OCI-LY7 (cell line): ENCODE measurements around the gene WTAP.

Source experiments
- CTCF ChIP-seq: fragments of 200-600 bp; sonication (generic); conservative IDR thresholded peaks from 2 replicates; pipeline ENCODE4 v1.5.1; 2014; ENCODE audit warnings: mild to moderate bottlenecking, antibody characterized with exemption, low read length, moderate library complexity, mixed read lengths
- EZH2phosphoT487 ChIP-seq: fragments of 200-600 bp; sonication (generic); IDR thresholded peaks from 2 replicates; pipeline ENCODE4 v1.6.1; 2018; ENCODE audit warnings: low read depth, borderline replicate concordance, mild to moderate bottlenecking, mixed run types, antibody characterized with exemption, low read length, moderate library complexity, mixed read lengths

- TF ChIP-seq CTCF (no peak), EZH2phosphoT487 (no peak)
Observed at GRCh38 chr6:159790956-159791598, 63.8 kb downstream of the WTAP start.
